Measurements from ENCODE around the gene CCT4.

The CCT4 gene

GRCh38 chr2:61833971-61834370, 54.5 kb downstream of the CCT4 start:
- Histone ChIP-seq H3K9me3 (ENCODE audit: control insufficient read depth, low read length) (no peaks in the 10 kb centered on the region), H3K27me3 (ENCODE audit: control insufficient read depth, insufficient read depth, low read length) (no peaks in the 10 kb centered on the region), H3K9ac (ENCODE audit: low read length) (no peak overlapping the region), H3K4me1 (ENCODE audit: control insufficient read depth, insufficient read depth, low read length) (no peaks in the 10 kb centered on the region), H3K36me3 (ENCODE audit: control insufficient read depth, insufficient read depth, low read length) (no peaks in the 10 kb centered on the region), H3K4me3 (ENCODE audit: low read length) (no peak overlapping the region)

DNA sequence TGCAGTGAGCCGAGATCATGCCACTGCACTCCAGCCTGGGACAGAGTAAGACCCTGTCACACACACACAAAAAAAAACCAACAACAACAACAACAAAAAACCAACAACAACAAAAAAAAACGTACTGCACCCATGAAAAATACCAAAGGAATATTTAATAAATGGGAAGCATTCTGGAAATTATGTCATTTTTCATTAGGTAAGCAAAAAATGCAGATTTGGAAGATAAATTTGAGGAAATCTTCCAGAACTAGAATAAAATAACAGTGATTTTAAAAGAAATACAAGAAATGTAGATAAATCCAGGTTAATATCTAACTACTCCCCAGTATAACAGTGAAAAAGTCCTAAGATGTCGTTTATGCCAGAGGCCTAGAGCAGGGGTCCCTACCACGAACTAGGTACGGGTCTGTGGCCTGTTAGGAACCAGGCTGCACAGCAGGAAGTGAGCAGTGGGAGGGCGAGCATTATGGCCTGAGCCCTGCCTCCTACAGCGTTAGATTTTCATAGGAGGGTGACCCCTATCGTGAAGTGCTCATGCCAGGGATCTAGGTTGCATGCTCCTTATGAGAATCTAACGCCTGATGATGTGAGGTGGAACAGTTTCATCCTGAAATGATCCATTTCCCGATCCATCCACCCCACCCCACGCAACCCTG, 56.1 kb downstream of the CCT4 start:
- H3K36me3 ChIP-seq (ENCODE audit: control insufficient read depth, insufficient read depth, low read length): no peaks in the 10 kb centered on the region
- no peaks in the 10 kb centered on the region for H3K4me1 ChIP-seq (ENCODE audit: control insufficient read depth, insufficient read depth, low read length)
- H3K27me3 ChIP-seq (ENCODE audit: control insufficient read depth, insufficient read depth, low read length): no peaks in the 10 kb centered on the region
- H3K4me3 ChIP-seq (ENCODE audit: low read length): no peak overlapping the region
- no peak overlapping the region for H3K9ac ChIP-seq (ENCODE audit: low read length)
- no peaks in the 10 kb centered on the region for H3K9me3 ChIP-seq (ENCODE audit: control insufficient read depth, low read length)

DNA sequence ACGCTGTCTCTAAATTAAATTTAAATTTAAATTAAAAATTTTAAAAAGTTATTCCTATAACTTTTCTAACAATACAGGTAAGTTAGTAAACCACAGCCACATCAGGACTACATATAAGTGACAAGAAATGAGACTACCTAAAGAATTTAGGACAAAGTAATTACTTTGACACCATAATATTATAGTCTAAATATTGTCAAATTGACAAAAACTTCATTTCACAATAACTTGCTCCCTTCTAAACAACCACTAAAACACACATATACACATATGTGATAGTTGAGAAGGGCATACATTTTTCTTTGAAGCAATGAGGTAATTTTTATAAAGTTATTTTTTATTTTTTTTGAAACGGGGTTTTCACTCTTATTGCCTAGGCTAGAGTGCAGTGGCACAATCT, 66.2 kb downstream of the CCT4 start:
- Histone ChIP-seq H3K9me3 (ENCODE audit: control insufficient read depth, low read length) (no peaks in the 10 kb centered on the region), H3K27me3 (ENCODE audit: control insufficient read depth, insufficient read depth, low read length) (no peaks in the 10 kb centered on the region), H3K9ac (ENCODE audit: low read length) (no peak overlapping the region), H3K36me3 (ENCODE audit: control insufficient read depth, insufficient read depth, low read length) (no peaks in the 10 kb centered on the region), H3K4me1 (ENCODE audit: control insufficient read depth, insufficient read depth, low read length) (no peaks in the 10 kb centered on the region), H3K4me3 (ENCODE audit: low read length) (no peak overlapping the region)
